H1 (cell line): ENCODE results near the gene ASF1A. TPM values are rescaled to one million over a fixed set of nuclear protein-coding genes. Genes with fewer than 3 reads are reported as not detected.

ENCODE experiments used
- EZH2 ChIP-seq: fragments of 200-600 bp; sonication (generic); IDR thresholded peaks from 2 replicates; pipeline ENCODE4 v1.7.1; 2012; ENCODE audit warnings: low read depth, mild to moderate bottlenecking, moderate library complexity, low read length, inconsistent platforms; ENCODE audit not compliant: severe bottlenecking
- NRF1 ChIP-seq: IDR thresholded peaks from 2 replicates; pipeline ENCODE4 v1.6.1; 2011; ENCODE audit warnings: mild to moderate bottlenecking, low read depth, low read length, improper control_type of control experiment
- POLR2AphosphoS5 ChIP-seq: IDR thresholded peaks from 2 replicates; pipeline ENCODE4 v1.6.1; 2011; ENCODE audit warnings: low read depth, low read length
- SIN3A ChIP-seq, 2 experiments: IDR thresholded peaks in 1 of 2; conservative IDR thresholded peaks in 1 of 2; 2 replicates each; pipeline ENCODE4 v1.6.1; 2011 to 2012; ENCODE audit warnings: low read length in 2 of 2, improper control_type of control experiment in 1 of 2, low read depth in 1 of 2, mild to moderate bottlenecking in 1 of 2
- SRF ChIP-seq: IDR thresholded peaks from 2 replicates; pipeline ENCODE4 v1.6.1; 2011; ENCODE audit warnings: mild to moderate bottlenecking, low read depth, low read length, moderate library complexity
- polyA plus RNA-seq, 7 experiments: library from polyadenylated mRNA; depleted of rRNA in 3 of 7; stranded (reverse) in 5 of 7; unstranded in 2 of 7; fragments of >200 nt in 5 of 7; fragments of 200-250 nt in 2 of 7; gene quantifications; 1 replicate in 5 of 7; 2 replicates in 1 of 7; 4 replicates in 1 of 7; pipeline versions ENCODE4 v1.2.1 to v1.2.3, GENCODE V29; 2011 to 2013; ENCODE audit warnings: missing spikeins in 2 of 7, mixed read lengths in 2 of 7
- total RNA-seq: library from RNA; stranded (reverse); fragmentation: NEBNext Ultra II Directional; extraction: Animal tissue kit (Norgen Biotek cat#: 25700); gene quantifications from 2 replicates; pipeline ENCODE4 v1.2.1, GENCODE V29; 2021

ASF1A gene
- total and polyA plus RNA-seq, 2 of the 8 experiments (the other 6 are each of a cell fraction or from before 2014, with no cell fraction given), result 11.4 to 50.2 TPM

DNA sequence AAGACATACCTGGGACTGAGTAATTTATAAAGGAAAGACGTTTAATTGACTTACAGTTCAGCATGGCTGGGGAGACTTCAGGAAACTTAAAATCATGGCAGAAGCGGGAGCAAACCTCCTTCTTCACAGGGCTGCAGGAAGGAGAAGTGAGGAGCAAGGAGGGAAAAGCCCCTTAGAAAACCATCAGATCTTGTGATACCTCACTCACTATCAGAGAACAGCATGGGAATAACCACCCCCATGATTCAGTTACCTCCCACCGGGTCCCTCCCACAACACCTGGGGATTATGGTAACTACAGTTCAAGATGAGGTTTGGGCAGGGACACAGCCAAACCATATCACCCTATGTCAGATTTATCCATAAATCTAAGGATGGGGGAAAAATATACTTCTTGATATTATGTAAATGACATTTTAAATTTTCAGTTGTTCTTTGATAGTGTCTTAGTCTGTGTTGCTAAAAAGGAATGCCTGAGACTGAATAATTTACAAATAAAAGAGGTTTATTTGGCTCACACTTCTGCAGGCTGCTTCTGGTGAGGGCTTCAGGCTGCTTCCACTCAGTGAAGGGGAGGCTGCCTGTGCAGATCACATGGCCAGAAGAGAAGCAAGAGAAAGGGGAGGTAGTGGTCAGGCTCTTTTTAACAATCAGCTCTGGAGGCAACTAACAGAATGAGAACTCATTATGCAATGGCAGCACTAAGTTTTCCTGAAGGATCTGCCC lies 42.2 kb downstream of the ASF1A start (continued):
- TF ChIP-seq SIN3A (conservative IDR thresholded peaks at IDR 0.05 in 1 of 2, IDR thresholded peaks at IDR 0.05 in 1 of 2; ENCODE audit: low read depth in 1 of 2, low read length in 2 of 2) (no peak), EZH2 (no peak), SRF (no peak), NRF1 (no peak), POLR2AphosphoS5 (no peak)
